WI38 (cell line): ENCODE data around the gene PRRT3.

ENCODE experiments used
- H3K4me3 ChIP-seq: 2 replicates; pipeline ENCODE4 v1.5.1; 2011; ENCODE audit warnings: low read depth, mild to moderate bottlenecking, control low read depth, low read length
- TF ChIP-seq, protein P1 (sequence below): IDR thresholded peaks from 2 replicates; pipeline ENCODE4 v1.5.1; 2012; ENCODE audit warnings: low read depth, mild to moderate bottlenecking, control low read depth, low read length

Gene PRRT3

GRCh38 chr3:9933561-9934234, 18.5 kb downstream of the PRRT3 start, which contains the start of gene CRELD1:
Gene CRELD1, plus strand, starts transcription at chr3:9933834. Its CDS starts 605 bp downstream, at chr3:9934439.
- peak within 1 kb of the TSS; percentile 76 for H3K4me3 ChIP-seq
- TF ChIP-seq, protein P1, sequence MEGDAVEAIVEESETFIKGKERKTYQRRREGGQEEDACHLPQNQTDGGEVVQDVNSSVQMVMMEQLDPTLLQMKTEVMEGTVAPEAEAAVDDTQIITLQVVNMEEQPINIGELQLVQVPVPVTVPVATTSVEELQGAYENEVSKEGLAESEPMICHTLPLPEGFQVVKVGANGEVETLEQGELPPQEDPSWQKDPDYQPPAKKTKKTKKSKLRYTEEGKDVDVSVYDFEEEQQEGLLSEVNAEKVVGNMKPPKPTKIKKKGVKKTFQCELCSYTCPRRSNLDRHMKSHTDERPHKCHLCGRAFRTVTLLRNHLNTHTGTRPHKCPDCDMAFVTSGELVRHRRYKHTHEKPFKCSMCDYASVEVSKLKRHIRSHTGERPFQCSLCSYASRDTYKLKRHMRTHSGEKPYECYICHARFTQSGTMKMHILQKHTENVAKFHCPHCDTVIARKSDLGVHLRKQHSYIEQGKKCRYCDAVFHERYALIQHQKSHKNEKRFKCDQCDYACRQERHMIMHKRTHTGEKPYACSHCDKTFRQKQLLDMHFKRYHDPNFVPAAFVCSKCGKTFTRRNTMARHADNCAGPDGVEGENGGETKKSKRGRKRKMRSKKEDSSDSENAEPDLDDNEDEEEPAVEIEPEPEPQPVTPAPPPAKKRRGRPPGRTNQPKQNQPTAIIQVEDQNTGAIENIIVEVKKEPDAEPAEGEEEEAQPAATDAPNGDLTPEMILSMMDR, result no peak

DNA sequence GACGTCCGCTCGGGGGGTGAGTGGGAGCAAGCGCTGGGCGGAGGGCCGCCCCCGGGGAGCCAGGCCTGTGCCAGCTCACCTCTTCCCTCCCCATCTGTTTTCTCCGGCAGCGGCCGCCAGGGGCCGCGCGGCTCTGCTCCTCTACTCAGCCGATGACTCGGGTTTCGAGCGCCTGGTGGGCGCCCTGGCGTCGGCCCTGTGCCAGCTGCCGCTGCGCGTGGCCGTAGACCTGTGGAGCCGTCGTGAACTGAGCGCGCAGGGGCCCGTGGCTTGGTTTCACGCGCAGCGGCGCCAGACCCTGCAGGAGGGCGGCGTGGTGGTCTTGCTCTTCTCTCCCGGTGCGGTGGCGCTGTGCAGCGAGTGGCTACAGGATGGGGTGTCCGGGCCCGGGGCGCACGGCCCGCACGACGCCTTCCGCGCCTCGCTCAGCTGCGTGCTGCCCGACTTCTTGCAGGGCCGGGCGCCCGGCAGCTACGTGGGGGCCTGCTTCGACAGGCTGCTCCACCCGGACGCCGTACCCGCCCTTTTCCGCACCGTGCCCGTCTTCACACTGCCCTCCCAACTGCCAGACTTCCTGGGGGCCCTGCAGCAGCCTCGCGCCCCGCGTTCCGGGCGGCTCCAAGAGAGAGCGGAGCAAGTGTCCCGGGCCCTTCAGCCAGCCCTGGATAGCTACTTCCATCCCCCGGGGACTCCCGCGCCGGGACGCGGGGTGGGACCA, 19.2 kb downstream of the PRRT3 start:
- TF ChIP-seq, protein P1, result peak; percentile 72
- H3K4me3 ChIP-seq, result peak overlapping the region; percentile 76

DNA sequence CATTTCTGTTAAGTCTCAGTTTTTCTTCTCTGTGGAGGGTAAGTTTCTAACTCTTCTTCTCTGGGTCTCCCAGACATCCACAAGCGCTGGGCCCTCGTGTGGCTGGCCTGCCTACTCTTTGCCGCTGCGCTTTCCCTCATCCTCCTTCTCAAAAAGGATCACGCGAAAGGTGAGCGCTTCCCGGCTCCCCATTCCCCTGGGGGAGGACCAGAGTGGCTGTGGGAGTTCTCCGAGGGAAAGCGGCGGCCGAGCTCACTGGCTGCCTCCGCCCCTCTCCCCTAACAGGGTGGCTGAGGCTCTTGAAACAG, 19.7 kb downstream of the PRRT3 start:
- TF ChIP-seq, protein P1, result no peak
- H3K4me3 ChIP-seq, result peak overlapping the region; percentile 76

GRCh38 chr3:9930804-9931418, 21.3 kb downstream of the PRRT3 start:
- no peak overlapping the region for H3K4me3 ChIP-seq
- TF ChIP-seq, protein P1, result no peak

DNA sequence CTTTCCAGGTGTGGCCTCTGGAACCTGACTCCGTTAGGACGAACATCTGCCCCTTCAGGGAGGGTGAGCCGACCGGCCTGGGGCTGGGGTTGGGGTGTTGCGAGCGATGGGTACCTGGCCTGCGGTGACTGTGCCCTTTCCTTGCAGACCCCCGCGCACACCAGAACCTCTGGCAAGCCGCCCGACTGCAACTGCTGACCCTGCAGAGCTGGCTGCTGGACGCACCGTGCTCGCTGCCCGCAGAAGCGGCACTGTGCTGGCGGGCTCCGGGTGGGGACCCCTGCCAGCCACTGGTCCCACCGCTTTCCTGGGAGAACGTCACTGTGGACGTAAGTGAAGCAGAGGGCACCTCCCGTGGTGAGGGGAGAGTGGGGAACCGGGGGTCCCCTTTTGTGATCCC, 24.1 kb downstream of the PRRT3 start:
- TF ChIP-seq, protein P1, result no peak
- no peak overlapping the region for H3K4me3 ChIP-seq

- TF ChIP-seq, protein P1, result no peak
- H3K4me3 ChIP-seq, result no peak overlapping the region
These were observed 33.8 kb downstream of the PRRT3 start for GRCh38 chr3:9918261-9919038.

DNA sequence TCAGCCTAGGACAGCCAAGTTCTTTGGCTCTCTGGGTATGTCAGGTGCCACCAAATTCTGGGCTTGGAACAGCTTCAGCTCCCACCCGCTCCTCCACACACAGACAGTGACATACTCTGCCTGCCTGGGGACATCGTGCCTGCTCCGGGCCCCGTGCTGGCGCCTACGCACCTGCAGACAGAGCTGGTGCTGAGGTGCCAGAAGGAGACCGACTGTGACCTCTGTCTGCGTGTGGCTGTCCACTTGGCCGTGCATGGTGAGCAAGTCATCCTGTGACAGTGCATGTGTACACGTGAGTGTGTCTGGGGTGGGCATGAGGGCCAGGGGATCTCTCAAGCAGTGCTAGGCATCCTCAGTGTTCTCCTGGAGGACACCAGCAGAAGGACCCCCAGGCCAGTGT, 34.4 kb downstream of the PRRT3 start:
- TF ChIP-seq, protein P1, result no peak
- H3K4me3 ChIP-seq, result peak overlapping the region; percentile 70
